GM12874 (cell line): ENCODE data around the gene GLB1L.
A peak's percentile ranks its signal among the peaks of the same experiment; 100 is the strongest.

Source experiments
- TF ChIP-seq, protein P1 (sequence below): IDR thresholded peaks from 2 replicates; pipeline ENCODE4 v1.5.1; 2011; ENCODE audit warnings: low read depth, mild to moderate bottlenecking, control low read depth, low read length, moderate library complexity; ENCODE audit not compliant: insufficient read depth

GLB1L gene

DNA sequence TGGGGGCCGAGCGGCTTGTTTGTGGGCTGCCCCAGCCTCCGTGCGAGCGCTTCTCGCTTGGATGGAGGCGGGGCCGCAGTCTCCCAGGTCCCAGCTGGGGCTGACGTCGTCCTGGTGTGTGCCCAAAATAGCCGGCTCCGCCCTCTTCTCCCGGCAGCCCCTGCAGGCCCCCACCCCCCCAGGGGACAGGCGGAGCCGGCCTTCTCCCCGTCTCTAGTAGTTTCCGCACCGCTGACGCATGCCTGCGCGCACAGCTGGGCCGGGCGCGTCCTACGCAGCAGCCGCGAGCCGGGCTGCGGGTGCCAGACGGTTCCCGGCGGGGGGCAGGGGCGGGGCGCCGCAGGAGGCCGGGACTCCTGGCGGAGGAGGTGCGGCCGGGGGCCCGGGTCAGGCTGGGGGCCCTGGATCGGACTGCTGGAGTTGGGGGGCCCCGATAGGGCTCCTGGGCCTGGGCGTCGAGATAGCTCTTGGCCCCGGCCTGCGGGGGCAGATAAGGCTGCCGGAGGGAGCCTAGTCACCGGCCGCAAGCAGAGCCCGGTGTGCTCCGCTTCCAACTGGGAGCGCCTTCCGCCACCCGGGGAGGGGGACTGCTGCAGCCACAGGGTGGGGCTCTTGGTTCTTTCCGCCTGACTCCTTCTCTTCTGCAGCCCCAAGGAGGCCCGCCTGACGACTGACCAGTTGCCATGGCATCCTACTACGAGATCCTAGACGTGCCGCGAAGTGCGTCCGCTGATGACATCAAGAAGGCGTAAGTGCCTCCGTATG lies 34.1 kb upstream of the GLB1L start, which contains the start of gene DNAJB2:
TSS of gene DNAJB2 (plus strand) at position 216 of the 765 bp plus-strand sequence. CDS start at position 684, 468 bp downstream.
- TF ChIP-seq, protein P1, sequence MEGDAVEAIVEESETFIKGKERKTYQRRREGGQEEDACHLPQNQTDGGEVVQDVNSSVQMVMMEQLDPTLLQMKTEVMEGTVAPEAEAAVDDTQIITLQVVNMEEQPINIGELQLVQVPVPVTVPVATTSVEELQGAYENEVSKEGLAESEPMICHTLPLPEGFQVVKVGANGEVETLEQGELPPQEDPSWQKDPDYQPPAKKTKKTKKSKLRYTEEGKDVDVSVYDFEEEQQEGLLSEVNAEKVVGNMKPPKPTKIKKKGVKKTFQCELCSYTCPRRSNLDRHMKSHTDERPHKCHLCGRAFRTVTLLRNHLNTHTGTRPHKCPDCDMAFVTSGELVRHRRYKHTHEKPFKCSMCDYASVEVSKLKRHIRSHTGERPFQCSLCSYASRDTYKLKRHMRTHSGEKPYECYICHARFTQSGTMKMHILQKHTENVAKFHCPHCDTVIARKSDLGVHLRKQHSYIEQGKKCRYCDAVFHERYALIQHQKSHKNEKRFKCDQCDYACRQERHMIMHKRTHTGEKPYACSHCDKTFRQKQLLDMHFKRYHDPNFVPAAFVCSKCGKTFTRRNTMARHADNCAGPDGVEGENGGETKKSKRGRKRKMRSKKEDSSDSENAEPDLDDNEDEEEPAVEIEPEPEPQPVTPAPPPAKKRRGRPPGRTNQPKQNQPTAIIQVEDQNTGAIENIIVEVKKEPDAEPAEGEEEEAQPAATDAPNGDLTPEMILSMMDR: no peak; the same call in 1 of the 2 replicates

DNA sequence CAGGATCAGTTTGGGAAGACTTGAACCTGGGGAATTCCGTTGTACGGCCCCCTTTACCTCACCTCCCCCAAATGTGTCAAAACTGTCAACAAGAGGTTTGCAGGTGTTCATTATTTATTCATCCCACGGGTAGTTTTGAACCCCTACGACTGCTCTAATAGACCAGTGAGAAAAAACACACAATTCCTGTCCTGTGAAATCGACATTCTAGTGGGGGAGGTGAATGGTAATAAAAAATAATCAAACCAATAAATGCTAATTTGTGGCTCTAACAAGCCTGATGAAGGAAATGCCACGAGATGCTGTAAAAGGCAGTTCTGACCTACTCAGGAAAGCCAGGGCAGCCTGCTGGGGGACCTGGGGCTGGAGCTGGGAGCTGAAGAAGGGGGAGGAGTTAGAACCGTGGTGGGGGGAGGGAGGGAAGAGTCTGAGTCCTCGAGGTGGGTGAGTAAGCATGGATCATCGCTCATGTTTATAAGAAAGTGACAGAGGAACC lies 33.5 kb upstream of the GLB1L start:
- TF ChIP-seq, protein P1: no peak

DNA sequence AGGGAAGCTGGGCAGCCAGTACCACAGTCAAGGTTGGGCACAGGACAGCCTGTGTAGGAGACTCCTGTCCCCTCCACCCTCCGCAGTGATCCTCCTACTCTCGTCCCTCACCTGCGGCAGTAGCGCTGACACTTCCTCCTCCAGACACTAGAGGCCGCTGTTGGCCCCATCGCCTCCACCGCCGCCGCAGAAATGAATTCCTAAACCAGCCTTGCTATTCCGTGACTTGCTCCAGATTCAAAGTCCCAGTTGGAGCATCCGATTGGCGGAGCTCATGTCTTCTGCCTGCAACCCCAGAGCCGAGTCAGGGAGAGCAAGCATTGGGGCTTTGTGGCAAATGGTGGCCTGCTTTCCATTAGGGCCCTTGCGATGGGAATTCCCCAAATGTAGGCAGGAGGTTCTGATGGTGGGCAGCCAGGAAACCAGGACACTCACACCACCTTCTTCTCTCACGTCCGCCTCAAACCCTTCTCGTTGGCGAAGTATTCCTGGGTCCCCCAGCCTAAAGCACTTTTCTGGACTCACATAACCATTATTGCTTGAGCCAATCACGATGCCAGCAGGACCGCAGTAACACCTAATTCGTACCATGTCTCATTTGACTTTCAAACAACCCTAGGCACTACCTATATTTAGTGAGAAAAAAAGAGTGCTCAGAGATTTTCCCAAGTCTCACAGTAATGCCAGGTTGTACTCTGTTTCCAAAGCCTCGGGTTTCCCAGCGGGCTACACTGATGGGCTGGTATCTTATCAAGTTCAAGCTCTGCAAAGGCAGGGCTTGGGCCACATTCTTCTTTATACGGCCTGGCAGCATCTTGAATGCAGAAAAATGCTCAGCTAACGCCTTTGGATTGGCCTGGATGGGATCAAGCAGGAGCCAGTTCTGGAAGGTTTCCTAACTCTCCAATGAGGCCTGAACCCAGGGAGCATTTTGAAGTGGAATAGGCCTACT lies 32.7 kb upstream of the GLB1L start:
- TF ChIP-seq, protein P1: peak; percentile 98

DNA sequence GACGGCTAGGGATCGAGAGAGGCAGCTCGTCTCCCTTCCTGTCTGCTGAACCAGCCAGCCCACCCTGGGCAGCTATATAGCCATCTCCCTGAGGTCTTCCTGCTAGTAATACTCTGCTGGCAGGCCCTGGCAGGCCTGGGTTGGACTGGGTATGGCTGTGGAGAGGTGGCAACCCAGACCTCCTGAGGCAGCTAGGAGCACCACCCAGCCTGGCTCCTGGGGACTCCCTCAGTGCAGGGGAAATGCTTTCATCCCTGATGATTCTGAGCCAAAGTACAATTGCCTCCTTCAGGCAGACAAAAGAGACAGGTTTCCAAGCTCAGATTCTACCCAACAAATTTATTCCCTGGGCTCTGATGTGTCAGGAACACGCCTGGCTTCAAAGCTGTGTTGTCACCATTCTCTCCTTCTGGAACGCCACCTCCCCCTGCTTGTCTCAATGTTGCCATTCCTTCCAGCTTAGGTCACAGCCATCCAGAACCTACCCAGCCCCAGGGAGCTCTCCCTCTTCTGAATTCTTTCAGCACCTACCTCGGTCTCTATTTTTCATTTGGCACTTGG lies 29.2 kb upstream of the GLB1L start:
- TF ChIP-seq, protein P1: no peak

DNA sequence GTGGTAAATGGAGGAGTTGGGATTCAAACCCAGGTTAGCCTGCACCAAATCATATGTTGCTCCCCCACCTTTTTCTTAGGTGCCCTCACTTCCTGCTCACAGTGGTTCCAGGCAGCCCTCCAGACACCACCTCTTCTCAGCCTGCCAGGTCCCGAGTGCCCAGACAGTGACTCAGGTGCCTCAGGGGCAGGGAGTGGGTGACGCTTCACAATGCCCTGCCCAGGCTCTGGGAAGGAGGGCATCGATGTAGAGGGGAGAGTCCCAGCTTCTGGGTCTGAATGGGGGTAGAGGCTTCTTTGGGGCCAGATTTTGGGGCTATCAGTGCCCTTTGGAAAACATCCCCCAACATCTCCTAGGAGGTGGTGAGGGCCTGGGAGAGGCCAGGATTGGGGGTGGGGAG lies 28.7 kb upstream of the GLB1L start:
- TF ChIP-seq, protein P1: no peak

DNA sequence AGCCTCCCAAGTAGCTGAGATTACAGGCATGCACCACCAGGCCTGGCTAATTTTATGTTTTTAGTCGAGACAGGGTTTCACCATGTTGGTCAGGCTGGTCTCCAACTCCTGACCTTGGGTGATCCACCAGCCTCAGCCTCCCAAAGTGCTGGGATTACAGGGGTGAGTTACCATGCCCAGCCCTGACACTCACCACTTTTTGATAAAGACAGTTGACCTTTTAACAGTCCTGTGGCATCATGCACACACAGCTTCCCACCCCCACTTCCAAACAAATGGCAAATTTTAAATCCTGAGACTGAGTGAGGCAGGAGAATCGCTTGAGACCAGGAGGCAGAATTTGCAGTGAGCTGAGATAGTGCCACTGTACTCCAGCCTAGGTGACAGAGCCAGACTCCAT lies 27.8 kb upstream of the GLB1L start:
- TF ChIP-seq, protein P1: no peak

DNA sequence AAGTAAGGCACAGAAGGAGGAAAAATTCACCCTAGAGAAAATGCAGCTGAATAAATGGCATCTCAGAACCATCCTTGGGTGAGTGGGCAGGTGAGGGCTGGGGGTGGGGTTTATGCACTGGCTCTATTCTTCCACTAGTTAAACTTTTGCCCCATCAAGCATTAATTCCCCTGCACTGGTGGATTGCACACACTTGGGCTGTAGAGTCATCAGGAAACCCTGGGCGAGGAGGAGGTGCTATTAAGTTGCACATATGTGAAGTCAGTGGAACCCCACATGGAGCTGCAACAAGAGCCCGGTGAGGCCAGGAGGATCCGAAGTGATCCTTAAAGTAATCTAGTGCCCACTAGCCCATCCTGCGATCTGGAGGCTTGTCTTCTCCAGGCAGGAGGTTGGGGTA lies 27.1 kb upstream of the GLB1L start:
- TF ChIP-seq, protein P1: no peak
